ENCODE results near the gene GNA12. TPM values are rescaled to one million over a fixed set of nuclear protein-coding genes. Genes with fewer than 3 reads are reported as not detected.

The GNA12 gene
- total RNA-seq, 2 donors from 2014 or later: 26.3 to 38.8 TPM

DNA sequence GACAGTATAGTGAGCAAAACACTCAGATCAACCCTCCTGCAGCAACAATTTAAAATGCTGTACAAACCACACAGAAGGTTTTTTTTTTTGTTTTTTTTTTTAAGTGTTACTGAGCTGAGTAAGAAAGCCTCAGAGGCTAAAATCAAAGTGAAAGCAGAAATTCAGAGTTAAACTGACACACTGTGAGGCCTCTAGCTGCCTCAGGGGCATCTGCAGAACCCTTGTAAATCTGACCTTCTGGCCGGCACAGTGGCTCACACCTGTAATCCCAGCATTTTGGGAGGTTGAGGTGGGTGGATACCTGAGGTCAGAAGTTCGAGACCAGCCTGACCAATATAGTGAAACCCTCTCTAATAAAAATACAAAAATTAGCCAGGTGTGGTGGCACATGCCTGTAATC lies 7.4 kb upstream of the GNA12 start:
- no peak overlapping the region for H3K27ac ChIP-seq
- no peak for DNase-seq (ENCODE audit: low spot score)

DNA sequence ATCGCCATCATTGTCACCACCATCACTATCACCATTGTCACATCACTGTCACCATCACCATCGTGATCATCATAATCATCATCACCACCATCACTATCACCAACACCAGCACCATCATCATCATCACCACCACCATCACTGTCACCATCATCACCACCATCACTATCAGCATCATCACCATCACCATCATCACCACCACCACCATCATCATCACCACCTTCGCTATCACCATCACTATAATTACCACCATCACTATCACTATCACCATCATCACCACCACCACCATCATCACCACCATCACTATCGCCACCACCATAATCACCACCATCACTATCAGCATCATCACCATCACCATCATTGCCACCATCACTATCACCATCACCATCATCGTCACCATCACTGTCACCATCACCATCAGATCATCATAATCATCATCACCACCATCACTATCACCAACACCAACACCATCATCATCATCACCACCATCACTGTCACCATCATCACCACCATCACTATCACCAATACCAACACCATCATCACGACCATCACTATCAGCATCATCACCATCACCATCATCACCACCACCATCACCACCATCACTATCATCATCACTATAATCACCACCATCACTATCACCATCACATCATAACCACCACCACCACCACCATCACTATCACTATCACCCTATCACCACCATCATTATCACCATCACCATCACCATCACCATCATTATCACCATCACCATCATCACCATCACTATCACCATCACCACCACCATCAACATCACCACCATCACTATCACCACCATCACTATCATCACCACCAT lies 6.0 kb upstream of the GNA12 start:
- Histone ChIP-seq H3K4me3 (no peak overlapping the region), H3K27me3 (no peaks in the 10 kb centered on the region), H3K9me3 (no peaks in the 10 kb centered on the region), H3K36me3 (no peaks in the 10 kb centered on the region), H3K4me1 (peaks cover 0 to 10% of the 10 kb centered on the region in 2 donors), H3K27ac (no peak overlapping the region)
- TF ChIP-seq, protein P1, sequence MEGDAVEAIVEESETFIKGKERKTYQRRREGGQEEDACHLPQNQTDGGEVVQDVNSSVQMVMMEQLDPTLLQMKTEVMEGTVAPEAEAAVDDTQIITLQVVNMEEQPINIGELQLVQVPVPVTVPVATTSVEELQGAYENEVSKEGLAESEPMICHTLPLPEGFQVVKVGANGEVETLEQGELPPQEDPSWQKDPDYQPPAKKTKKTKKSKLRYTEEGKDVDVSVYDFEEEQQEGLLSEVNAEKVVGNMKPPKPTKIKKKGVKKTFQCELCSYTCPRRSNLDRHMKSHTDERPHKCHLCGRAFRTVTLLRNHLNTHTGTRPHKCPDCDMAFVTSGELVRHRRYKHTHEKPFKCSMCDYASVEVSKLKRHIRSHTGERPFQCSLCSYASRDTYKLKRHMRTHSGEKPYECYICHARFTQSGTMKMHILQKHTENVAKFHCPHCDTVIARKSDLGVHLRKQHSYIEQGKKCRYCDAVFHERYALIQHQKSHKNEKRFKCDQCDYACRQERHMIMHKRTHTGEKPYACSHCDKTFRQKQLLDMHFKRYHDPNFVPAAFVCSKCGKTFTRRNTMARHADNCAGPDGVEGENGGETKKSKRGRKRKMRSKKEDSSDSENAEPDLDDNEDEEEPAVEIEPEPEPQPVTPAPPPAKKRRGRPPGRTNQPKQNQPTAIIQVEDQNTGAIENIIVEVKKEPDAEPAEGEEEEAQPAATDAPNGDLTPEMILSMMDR (IDR thresholded peaks at IDR 0.05): no peak
- DNase-seq (ENCODE audit: low spot score): no peak

More for the DNA sequence above, 7.4 kb upstream of the GNA12 start:
- H3K4me1 ChIP-seq: peaks cover 0 to 10% of the 10 kb centered on the region in 2 donors
- TF ChIP-seq, protein P1 (IDR thresholded peaks at IDR 0.05): no peak
- H3K27me3 ChIP-seq: no peaks in the 10 kb centered on the region
- H3K36me3 ChIP-seq: no peaks in the 10 kb centered on the region
- H3K9me3 ChIP-seq: no peaks in the 10 kb centered on the region
- no peak overlapping the region for H3K4me3 ChIP-seq

DNA sequence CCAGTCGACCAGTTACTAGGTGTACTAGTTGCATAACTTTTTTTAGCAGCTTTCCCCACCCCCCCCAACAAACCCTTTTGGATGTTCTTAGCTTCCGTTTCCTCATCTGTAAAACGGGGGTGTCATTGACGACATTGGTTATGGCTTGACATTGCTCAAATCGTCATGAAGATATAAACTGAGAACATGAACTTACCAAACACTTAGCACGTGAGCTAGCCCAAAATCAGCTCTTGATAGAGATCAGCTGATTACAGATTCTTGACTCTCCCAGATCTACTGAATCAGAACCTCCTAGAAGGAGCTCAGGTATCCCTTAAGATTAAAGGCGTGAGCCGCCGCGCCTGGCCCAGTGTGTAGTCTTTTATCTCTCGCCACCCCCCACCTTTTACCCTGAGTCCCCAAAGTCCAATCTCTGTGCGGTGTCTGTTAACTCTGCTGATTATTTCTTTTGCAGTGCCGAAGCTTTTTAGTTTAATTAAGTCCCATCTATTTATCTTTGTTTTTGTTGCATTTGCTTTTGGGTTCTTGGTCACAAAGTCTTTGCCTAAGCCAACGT lies 1.0 kb upstream of the GNA12 start:
- H3K36me3 ChIP-seq: no peaks in the 10 kb centered on the region
- TF ChIP-seq, protein P1 (IDR thresholded peaks at IDR 0.05): no peak
- H3K4me3 ChIP-seq: peak overlapping the region; percentile 34 to 46
- peak overlapping the region in 1 of 2 donors; percentile 75 for H3K27ac ChIP-seq
- H3K9me3 ChIP-seq: no peaks in the 10 kb centered on the region
- no peaks in the 10 kb centered on the region for H3K27me3 ChIP-seq
- H3K4me1 ChIP-seq: peaks cover 0 to 37% of the 10 kb centered on the region in 2 donors
- DNase-seq (ENCODE audit: low spot score): no peak

DNA sequence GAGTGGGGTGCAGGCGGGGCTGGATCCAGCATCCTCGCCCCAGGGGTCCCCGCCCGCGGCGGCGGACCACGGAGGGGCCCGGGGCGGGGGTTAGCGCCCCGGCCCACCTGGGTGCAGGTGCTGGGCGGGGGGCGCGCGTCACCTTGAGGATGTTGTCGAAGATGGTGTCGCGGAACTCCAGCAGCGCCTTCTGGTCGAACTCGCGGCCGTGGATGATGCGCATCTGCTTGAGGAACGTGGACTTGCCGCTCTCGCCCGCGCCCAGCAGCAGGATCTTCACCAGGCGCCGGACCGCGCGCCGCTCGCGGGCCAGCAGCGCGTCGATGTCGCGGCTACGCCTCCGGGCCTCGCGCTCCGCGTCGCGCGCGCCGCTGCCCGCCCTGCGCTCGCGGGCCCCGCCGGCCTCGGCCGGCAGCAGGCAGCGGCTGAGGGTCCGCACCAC lies 376 bp downstream of the GNA12 start:
- Histone ChIP-seq H3K9me3 (no peaks in the 10 kb centered on the region), H3K27me3 (no peaks in the 10 kb centered on the region), H3K4me1 (peaks cover 0 to 42% of the 10 kb centered on the region in 2 donors), H3K4me3 (peak overlapping the region; percentile 76 to 77), H3K27ac (peak overlapping the region; percentile 78 to 85), H3K36me3 (no peaks in the 10 kb centered on the region)
- DNase-seq (ENCODE audit: low spot score): no peak
- TF ChIP-seq, protein P1 (IDR thresholded peaks at IDR 0.05): no peak

DNA sequence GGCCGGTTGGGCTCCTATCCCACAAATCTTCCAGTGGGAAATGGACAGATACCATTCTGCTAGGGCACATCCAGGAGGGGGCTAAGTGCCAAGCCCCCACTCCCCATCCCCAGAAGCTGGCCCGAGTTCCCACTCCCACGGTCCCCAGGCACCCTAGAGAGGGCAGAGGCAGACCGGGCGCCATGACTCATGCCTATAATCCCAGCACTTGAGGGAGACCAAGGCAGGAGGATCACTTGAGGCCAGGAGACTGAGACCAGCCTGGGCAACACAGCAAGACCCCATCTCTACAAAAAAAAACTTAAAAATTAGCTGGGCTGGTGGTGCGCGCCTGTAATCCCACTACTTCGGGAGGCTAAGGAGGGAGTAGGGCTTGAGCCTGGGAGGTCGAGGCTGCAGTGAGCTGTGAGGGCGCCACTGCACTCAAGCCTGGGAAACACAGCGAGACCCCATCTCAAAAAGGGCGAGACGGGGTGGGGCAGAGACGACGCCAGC lies 870 bp downstream of the GNA12 start:
- no peaks in the 10 kb centered on the region for H3K27me3 ChIP-seq
- no peak for DNase-seq (ENCODE audit: low spot score)
- H3K4me1 ChIP-seq: peaks cover 0 to 42% of the 10 kb centered on the region in 2 donors
- H3K4me3 ChIP-seq: peak overlapping the region; percentile 76 to 77
- TF ChIP-seq, protein P1 (IDR thresholded peaks at IDR 0.05): no peak
- peak overlapping the region; percentile 78 to 85 for H3K27ac ChIP-seq
- no peaks in the 10 kb centered on the region for H3K36me3 ChIP-seq
- no peaks in the 10 kb centered on the region for H3K9me3 ChIP-seq

Data from right atrium auricular region (tissue), 2 donors.